Panc1 (cell line): ENCODE results near the gene CCDC8. TPM values are rescaled to one million over a fixed set of nuclear protein-coding genes. Genes with fewer than 3 reads are reported as not detected.
A peak's percentile ranks its signal among the peaks of the same experiment; 100 is the strongest.

Source experiments
- ATAC-seq: fragments of 200-7000 bp; cut with Tn5 transposase; 2 replicates; pipeline ENCODE4 v1.9.1; 2020; ENCODE audit warnings: mild to moderate bottlenecking, moderate library complexity
- BruUV-seq: library from RNA; stranded (reverse); fragments of 400-500 nt; replicated peaks from 2 replicates; lab custom pipeline; 2021; lab: Mats Ljungman, UMichigan
- CTCF ChIA-PET: fragments of 300-600 bp; sonication (Branson Sonifier 250); formaldehyde crosslinking; loops from one replicate; lab custom pipeline; 2022; ENCODE audit warnings: antibody characterized with exemption; lab: Charles Lee
- POLR2A ChIA-PET: fragments of 300-600 bp; sonication (Branson Sonifier 250); formaldehyde crosslinking; loops from one replicate; lab custom pipeline; 2022; ENCODE audit warnings: antibody characterized with exemption; lab: Charles Lee
- DNase-seq: peaks from one replicate; pipeline ENCODE4 v3.0.0-alpha.2; 2010; ENCODE audit warnings: low read depth, low spot score
- H3K27ac ChIP-seq: 2 replicates; pipeline ENCODE4 v1.5.1; 2011; ENCODE audit warnings: mild to moderate bottlenecking, low read length, inconsistent platforms
- H3K27me3 ChIP-seq: fragments of 200-500 bp; sonication (Bioruptor generic); 2 replicates; pipeline ENCODE4 v1.6.0; 2014; ENCODE audit warnings: low read length, inconsistent platforms; ENCODE audit not compliant: control insufficient read depth, insufficient read depth
- H3K36me3 ChIP-seq: fragments of 200-500 bp; sonication (Bioruptor generic); 2 replicates; pipeline ENCODE4 v1.5.1; 2014; ENCODE audit warnings: inconsistent platforms, mild to moderate bottlenecking, low read length, moderate library complexity; ENCODE audit not compliant: control insufficient read depth, insufficient read depth
- H3K4me1 ChIP-seq: 2 replicates; pipeline ENCODE4 v1.5.1; 2011; ENCODE audit warnings: inconsistent platforms, mild to moderate bottlenecking, low read length, moderate library complexity; ENCODE audit not compliant: control insufficient read depth, insufficient read depth
- H3K4me3 ChIP-seq, 2 experiments: 2 replicates each; pipeline ENCODE4 v1.5.1; 2011 to 2012; ENCODE audit warnings: low read depth in 2 of 2, low read length in 2 of 2, mild to moderate bottlenecking in 2 of 2, inconsistent platforms in 1 of 2, moderate library complexity in 1 of 2
- H3K9me3 ChIP-seq: fragments of 200-500 bp; sonication (Bioruptor generic); 2 replicates; pipeline ENCODE4 v1.5.1; 2014; ENCODE audit warnings: low read depth, mild to moderate bottlenecking, inconsistent platforms, low read length, moderate library complexity; ENCODE audit not compliant: control insufficient read depth, insufficient read depth
- POLR2AphosphoS5 ChIP-seq: IDR thresholded peaks from 2 replicates; pipeline ENCODE4 v1.6.1; 2012; ENCODE audit warnings: mild to moderate bottlenecking, low read depth, low read length, moderate library complexity
- SIN3A ChIP-seq: IDR thresholded peaks from 2 replicates; pipeline ENCODE4 v1.6.1; 2012; ENCODE audit warnings: low read depth, mild to moderate bottlenecking, low read length, moderate library complexity, borderline replicate concordance; ENCODE audit not compliant: insufficient read depth
- TCF7L2 ChIP-seq: IDR thresholded peaks from 2 replicates; pipeline ENCODE4 v1.6.1; 2011; ENCODE audit warnings: mild to moderate bottlenecking, low read depth, low read length, inconsistent platforms
- in situ Hi-C: cut with HindIII; loops from 2 replicates; pipeline ENCODE4 v1.10.0; 2016; ENCODE audit warnings: low sequenced_read_pairs, low pct_unique_long_range_greater_than_20kb
- intact Hi-C: fragments of 100-400 bp; cut with micrococcal nuclease; formaldehyde crosslinking; loops from one replicate; pipeline ENCODE4 v1.10.0; 2022; ENCODE audit not compliant: unreplicated experiment
- total RNA-seq: library from RNA; stranded (reverse); gene quantifications from one replicate; pipeline ENCODE4 v1.2.1, GENCODE V29; 2021; ENCODE audit not compliant: unreplicated experiment
- TF ChIP-seq, protein P1 (sequence below), 2 experiments: IDR thresholded peaks; 2 replicates each; pipeline ENCODE4 v1.6.1; 2011 to 2012; ENCODE audit warnings: low read depth in 2 of 2, control low read depth in 1 of 2, low read length in 1 of 2, mild to moderate bottlenecking in 1 of 2, moderate library complexity in 1 of 2; ENCODE audit not compliant: insufficient read depth in 1 of 2
- TF ChIP-seq, protein P2 (sequence below): fragments of 450-650 bp; IDR thresholded peaks from 2 replicates; pipeline ENCODE4 v1.5.1; 2017; ENCODE audit warnings: mild to moderate bottlenecking

The CCDC8 gene
- total RNA-seq, 1 experiment from 2014 or later: 5.4 TPM

DNA sequence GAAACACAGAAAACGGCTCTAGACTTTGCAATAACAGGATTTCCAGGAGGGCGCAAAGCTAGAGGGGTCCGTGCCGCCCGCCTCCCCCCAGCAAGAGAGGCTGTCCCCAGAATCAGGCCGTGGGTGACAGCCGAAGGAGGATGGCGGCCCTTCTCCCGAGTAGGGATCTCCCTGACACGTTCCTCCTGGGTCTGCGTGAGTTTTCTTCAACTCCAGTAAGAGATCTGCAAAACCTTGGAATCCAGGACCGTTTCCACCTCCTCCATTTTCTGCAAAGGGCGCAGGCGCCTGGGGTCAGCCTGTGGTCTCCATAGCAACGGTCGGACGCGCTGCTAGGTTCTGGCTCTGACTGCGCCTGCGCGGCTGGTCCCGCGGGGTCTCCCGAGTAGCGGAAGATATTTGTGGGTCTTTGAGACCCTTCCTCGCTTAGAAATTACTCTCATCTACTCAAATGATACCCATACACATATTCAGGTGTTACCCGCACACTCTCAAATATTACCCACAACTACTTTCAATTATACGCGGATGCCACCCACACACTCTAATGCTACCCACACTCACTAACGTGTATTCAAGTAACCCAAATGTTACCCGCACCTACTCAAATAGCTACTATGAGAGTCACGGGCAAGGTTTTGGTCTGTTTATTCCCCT, 13.3 kb upstream of the CCDC8 start:
- no TSS peak for BruUV-seq

DNA sequence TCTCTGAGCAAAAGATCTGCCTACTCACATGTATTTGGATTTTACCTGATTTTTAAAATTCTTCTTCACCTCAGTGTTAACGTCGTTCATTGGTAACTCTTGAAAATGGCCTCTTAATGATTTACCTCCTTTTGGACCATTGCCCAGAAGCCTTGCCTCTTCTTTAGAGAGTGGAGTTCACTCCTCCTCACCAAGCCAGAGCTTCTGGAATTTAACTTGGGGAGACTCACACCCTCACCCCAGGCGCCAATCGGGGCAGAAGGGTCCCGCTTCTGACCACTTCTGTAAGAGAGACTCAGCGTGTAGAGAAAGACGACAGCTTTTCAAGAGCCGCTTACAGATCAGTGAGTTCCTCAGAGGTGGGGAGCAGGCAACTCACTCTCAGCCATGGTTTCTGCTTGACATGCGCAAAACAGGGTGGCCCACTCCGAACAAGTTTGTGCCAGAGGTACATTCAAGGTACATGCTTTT, 12.7 kb upstream of the CCDC8 start:
- BruUV-seq: no TSS peak
- in situ Hi-C loops: no loop called here
- H3K9me3 ChIP-seq: no peaks in the 10 kb centered on the region
- TF ChIP-seq SIN3A (no peak), TCF7L2 (no peak), POLR2AphosphoS5 (no peak)
- TF ChIP-seq, protein P1, sequence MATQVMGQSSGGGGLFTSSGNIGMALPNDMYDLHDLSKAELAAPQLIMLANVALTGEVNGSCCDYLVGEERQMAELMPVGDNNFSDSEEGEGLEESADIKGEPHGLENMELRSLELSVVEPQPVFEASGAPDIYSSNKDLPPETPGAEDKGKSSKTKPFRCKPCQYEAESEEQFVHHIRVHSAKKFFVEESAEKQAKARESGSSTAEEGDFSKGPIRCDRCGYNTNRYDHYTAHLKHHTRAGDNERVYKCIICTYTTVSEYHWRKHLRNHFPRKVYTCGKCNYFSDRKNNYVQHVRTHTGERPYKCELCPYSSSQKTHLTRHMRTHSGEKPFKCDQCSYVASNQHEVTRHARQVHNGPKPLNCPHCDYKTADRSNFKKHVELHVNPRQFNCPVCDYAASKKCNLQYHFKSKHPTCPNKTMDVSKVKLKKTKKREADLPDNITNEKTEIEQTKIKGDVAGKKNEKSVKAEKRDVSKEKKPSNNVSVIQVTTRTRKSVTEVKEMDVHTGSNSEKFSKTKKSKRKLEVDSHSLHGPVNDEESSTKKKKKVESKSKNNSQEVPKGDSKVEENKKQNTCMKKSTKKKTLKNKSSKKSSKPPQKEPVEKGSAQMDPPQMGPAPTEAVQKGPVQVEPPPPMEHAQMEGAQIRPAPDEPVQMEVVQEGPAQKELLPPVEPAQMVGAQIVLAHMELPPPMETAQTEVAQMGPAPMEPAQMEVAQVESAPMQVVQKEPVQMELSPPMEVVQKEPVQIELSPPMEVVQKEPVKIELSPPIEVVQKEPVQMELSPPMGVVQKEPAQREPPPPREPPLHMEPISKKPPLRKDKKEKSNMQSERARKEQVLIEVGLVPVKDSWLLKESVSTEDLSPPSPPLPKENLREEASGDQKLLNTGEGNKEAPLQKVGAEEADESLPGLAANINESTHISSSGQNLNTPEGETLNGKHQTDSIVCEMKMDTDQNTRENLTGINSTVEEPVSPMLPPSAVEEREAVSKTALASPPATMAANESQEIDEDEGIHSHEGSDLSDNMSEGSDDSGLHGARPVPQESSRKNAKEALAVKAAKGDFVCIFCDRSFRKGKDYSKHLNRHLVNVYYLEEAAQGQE (IDR thresholded peaks at IDR 0.05; ENCODE audit: insufficient read depth in 1 of 2, low read depth in 2 of 2, low read length in 1 of 2): no peak
- TF ChIP-seq, protein P2, sequence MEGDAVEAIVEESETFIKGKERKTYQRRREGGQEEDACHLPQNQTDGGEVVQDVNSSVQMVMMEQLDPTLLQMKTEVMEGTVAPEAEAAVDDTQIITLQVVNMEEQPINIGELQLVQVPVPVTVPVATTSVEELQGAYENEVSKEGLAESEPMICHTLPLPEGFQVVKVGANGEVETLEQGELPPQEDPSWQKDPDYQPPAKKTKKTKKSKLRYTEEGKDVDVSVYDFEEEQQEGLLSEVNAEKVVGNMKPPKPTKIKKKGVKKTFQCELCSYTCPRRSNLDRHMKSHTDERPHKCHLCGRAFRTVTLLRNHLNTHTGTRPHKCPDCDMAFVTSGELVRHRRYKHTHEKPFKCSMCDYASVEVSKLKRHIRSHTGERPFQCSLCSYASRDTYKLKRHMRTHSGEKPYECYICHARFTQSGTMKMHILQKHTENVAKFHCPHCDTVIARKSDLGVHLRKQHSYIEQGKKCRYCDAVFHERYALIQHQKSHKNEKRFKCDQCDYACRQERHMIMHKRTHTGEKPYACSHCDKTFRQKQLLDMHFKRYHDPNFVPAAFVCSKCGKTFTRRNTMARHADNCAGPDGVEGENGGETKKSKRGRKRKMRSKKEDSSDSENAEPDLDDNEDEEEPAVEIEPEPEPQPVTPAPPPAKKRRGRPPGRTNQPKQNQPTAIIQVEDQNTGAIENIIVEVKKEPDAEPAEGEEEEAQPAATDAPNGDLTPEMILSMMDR: no peak
- intact Hi-C loops: no loop called here
- POLR2A ChIA-PET: no interaction called here
- H3K4me3 ChIP-seq: peak overlapping the region; percentile 46 to 55
- no peaks in the 10 kb centered on the region for H3K36me3 ChIP-seq
- DNase-seq: no peak
- peak overlapping the region; percentile 34; the same call in 1 of the 2 replicates for H3K27ac ChIP-seq
- no peaks in the 10 kb centered on the region; the same call in 1 of the 2 replicates for H3K4me1 ChIP-seq
- peak; percentile 42; the same call in 1 of the 2 replicates for ATAC-seq
- no peaks in the 10 kb centered on the region for H3K27me3 ChIP-seq
- CTCF ChIA-PET: interaction anchor here (0.6 kb wide), 1 partner anchor 556 kb away, joined by 4 read pairs; no protein-coding TSS in a partner anchor

More for the DNA sequence above, 13.3 kb upstream of the CCDC8 start:
- Histone ChIP-seq H3K4me3 (peak overlapping the region; percentile 46 to 55), H3K27ac (peak overlapping the region; percentile 34; the same call in 1 of the 2 replicates), H3K27me3 (no peaks in the 10 kb centered on the region), H3K9me3 (no peaks in the 10 kb centered on the region), H3K4me1 (no peaks in the 10 kb centered on the region; the same call in 1 of the 2 replicates), H3K36me3 (no peaks in the 10 kb centered on the region)
- POLR2A ChIA-PET: no interaction called here
- TF ChIP-seq, protein P2: no peak
- TF ChIP-seq POLR2AphosphoS5: no peak
- TF ChIP-seq, protein P1 (IDR thresholded peaks at IDR 0.05; ENCODE audit: insufficient read depth in 1 of 2, low read depth in 2 of 2, low read length in 1 of 2): no peak
- TF ChIP-seq SIN3A: no peak
- no peak for TF ChIP-seq TCF7L2
- intact Hi-C loops: no loop called here
- ATAC-seq: peak; percentile 84
- in situ Hi-C loops: no loop called here
- no peak for DNase-seq
- CTCF ChIA-PET: no interaction called here
